ENCODE data around the gene CRX. TPM values are rescaled to one million over a fixed set of nuclear protein-coding genes. Genes with fewer than 3 reads are reported as not detected.
"Not testable (repeated sequence)": the region's sequence is repeated elsewhere in the genome, so short reads cannot be mapped to it uniquely, and the experiment has no call there.

Gene CRX
- total RNA-seq, 2 donors from 2014 or later: 0.34 TPM; not detected in 1

GRCh38 chr19:47798904-47799266, 22.9 kb upstream of the CRX start:
- Histone ChIP-seq H3K27ac (no peak overlapping the region), H3K4me3 (no peak overlapping the region), H3K36me3 (no peaks in the 10 kb centered on the region), H3K4me1 (replicated peaks) (no peaks in the 10 kb centered on the region), H3K9me3 (no peaks in the 10 kb centered on the region), H3K27me3 (replicated peaks; ENCODE audit: insufficient read depth) (no peaks in the 10 kb centered on the region)
- no peak for TF ChIP-seq POLR2A (IDR thresholded peaks at IDR 0.05)
- no peak for DNase-seq (ENCODE audit: low spot score)
- intact Hi-C loops (cut with DNase I): no loop called here
- WGBS: 77% methylated on average over 4 of the region's 4 CpGs

GRCh38 chr19:47801270-47801669, 20.5 kb upstream of the CRX start:
- Histone ChIP-seq H3K27me3 (replicated peaks; ENCODE audit: insufficient read depth) (no peaks in the 10 kb centered on the region), H3K4me3 (no peak overlapping the region), H3K9me3 (no peaks in the 10 kb centered on the region), H3K27ac (no peak overlapping the region), H3K4me1 (replicated peaks) (no peaks in the 10 kb centered on the region), H3K36me3 (no peaks in the 10 kb centered on the region)
- 97% methylated on average over 4 of the region's 4 CpGs for WGBS
- TF ChIP-seq CTCF (IDR thresholded peaks at IDR 0.05) (no peak), POLR2AphosphoS5 (IDR thresholded peaks at IDR 0.05) (no peak), POLR2A (IDR thresholded peaks at IDR 0.05) (no peak)
- intact Hi-C loops (cut with DNase I): no loop called here
- no peak for DNase-seq (ENCODE audit: low spot score)

- DNase-seq (ENCODE audit: low spot score): no peak
- Histone ChIP-seq H3K4me1 (replicated peaks) (no peaks in the 10 kb centered on the region), H3K27me3 (replicated peaks; ENCODE audit: insufficient read depth) (no peaks in the 10 kb centered on the region), H3K9me3 (no peaks in the 10 kb centered on the region), H3K4me3 (no peak overlapping the region), H3K27ac (no peak overlapping the region), H3K36me3 (no peaks in the 10 kb centered on the region)
- no peak for TF ChIP-seq POLR2A (IDR thresholded peaks at IDR 0.05)
- no peak for TF ChIP-seq CTCF (IDR thresholded peaks at IDR 0.05)
- no peak for TF ChIP-seq POLR2AphosphoS5 (IDR thresholded peaks at IDR 0.05)
- intact Hi-C loops (cut with DNase I): no loop called here
- WGBS: 95% methylated on average over 25 of the region's 25 CpGs
Observed at GRCh38 chr19:47802521-47803043, 19.2 kb upstream of the CRX start.

GRCh38 chr19:47803148-47803547, 18.6 kb upstream of the CRX start:
- H3K9me3 ChIP-seq; H3K4me1 ChIP-seq (replicated peaks); DNase-seq (ENCODE audit: low spot score); H3K27ac ChIP-seq; H3K36me3 ChIP-seq; H3K4me3 ChIP-seq; H3K27me3 ChIP-seq (replicated peaks; ENCODE audit: insufficient read depth); intact Hi-C loops (cut with DNase I): not testable (repeated sequence)
- WGBS: 69% methylated on average over 17 of the region's 21 CpGs

GRCh38 chr19:47803671-47804070, 18.1 kb upstream of the CRX start:
- H3K27me3 ChIP-seq (replicated peaks; ENCODE audit: insufficient read depth); H3K36me3 ChIP-seq; H3K4me3 ChIP-seq; H3K4me1 ChIP-seq (replicated peaks); intact Hi-C loops (cut with DNase I); H3K27ac ChIP-seq; H3K9me3 ChIP-seq; DNase-seq (ENCODE audit: low spot score): not testable (repeated sequence)
- no CpG with 5 or more reads among the region's 12 CpGs for WGBS

- H3K36me3 ChIP-seq; H3K27ac ChIP-seq; H3K9me3 ChIP-seq; DNase-seq (ENCODE audit: low spot score); H3K4me3 ChIP-seq; H3K27me3 ChIP-seq (replicated peaks; ENCODE audit: insufficient read depth); intact Hi-C loops (cut with DNase I); H3K4me1 ChIP-seq (replicated peaks): not testable (repeated sequence)
- WGBS: 87% methylated on average over 3 of the region's 5 CpGs
Observed at GRCh38 chr19:47804451-47804850, 17.3 kb upstream of the CRX start, which contains the start of gene TPRX1. TSS of gene TPRX1 (minus strand) at chr19:47804551. CDS start at chr19:47804539, 12 bp downstream.

- Histone ChIP-seq H3K36me3 (no peaks in the 10 kb centered on the region), H3K27me3 (replicated peaks; ENCODE audit: insufficient read depth) (no peaks in the 10 kb centered on the region), H3K9me3 (no peaks in the 10 kb centered on the region), H3K4me3 (no peak overlapping the region), H3K27ac (no peak overlapping the region), H3K4me1 (replicated peaks) (no peaks in the 10 kb centered on the region)
- WGBS: 80% methylated on average over 10 of the region's 10 CpGs
- no peak for TF ChIP-seq POLR2A (IDR thresholded peaks at IDR 0.05)
- TF ChIP-seq CTCF (IDR thresholded peaks at IDR 0.05): no peak
- no peak for TF ChIP-seq POLR2AphosphoS5 (IDR thresholded peaks at IDR 0.05)
- intact Hi-C loops (cut with DNase I): no loop called here
- DNase-seq (ENCODE audit: low spot score): no peak
Observed at GRCh38 chr19:47805313-47805712, 16.4 kb upstream of the CRX start.

Measured in prostate gland (tissue), 2 donors.